ENCODE measurements around the gene GPR17. TPM values are rescaled to one million over a fixed set of nuclear protein-coding genes. Genes with fewer than 3 reads are reported as not detected.

The GPR17 gene
- total and polyA plus RNA-seq, 12 donors: 0.11 to 2.0 (median 0.35) TPM; not detected in 8

- peaks cover 8 to 16% of the 10 kb centered on the region in 2 donors for H3K4me1 ChIP-seq (replicated peaks in 1 of 2)
- H3K4me3 ChIP-seq: peak within 1 kb of the TSS in 2 of 4 donors; percentile 24 to 64
- DNase-seq: peak in 3 of 7 donors; percentile 37 to 56 (median 45)
- no peaks in the 10 kb centered on the region for H3K9me3 ChIP-seq (replicated peaks in 1 of 3)
- intact Hi-C loops (cut with DNase I): no loop called here
- H3K27ac ChIP-seq: peak within 1 kb of the TSS in 2 of 5 donors; percentile 39 to 71
- no peaks in the 10 kb centered on the region for H3K36me3 ChIP-seq (replicated peaks in 1 of 2)
- peaks cover 10% of the 10 kb centered on the region for H3K27me3 ChIP-seq
- 7 to 15% (median 10%) methylated on average over 35 to 56 of the region's 56 CpGs for WGBS, 4 donors
- TF ChIP-seq, protein P1, sequence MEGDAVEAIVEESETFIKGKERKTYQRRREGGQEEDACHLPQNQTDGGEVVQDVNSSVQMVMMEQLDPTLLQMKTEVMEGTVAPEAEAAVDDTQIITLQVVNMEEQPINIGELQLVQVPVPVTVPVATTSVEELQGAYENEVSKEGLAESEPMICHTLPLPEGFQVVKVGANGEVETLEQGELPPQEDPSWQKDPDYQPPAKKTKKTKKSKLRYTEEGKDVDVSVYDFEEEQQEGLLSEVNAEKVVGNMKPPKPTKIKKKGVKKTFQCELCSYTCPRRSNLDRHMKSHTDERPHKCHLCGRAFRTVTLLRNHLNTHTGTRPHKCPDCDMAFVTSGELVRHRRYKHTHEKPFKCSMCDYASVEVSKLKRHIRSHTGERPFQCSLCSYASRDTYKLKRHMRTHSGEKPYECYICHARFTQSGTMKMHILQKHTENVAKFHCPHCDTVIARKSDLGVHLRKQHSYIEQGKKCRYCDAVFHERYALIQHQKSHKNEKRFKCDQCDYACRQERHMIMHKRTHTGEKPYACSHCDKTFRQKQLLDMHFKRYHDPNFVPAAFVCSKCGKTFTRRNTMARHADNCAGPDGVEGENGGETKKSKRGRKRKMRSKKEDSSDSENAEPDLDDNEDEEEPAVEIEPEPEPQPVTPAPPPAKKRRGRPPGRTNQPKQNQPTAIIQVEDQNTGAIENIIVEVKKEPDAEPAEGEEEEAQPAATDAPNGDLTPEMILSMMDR (IDR thresholded peaks at IDR 0.05): peak in 1 of 6 experiments; percentile 8
- no peak for TF ChIP-seq POLR2A (IDR thresholded peaks at IDR 0.05)
Measured at GRCh38 chr2:127675331-127676261, 29.6 kb downstream of the GPR17 start, which contains the start of gene LIMS2. TSS of gene LIMS2 (minus strand) at chr2:127675530. CDS start at chr2:127675024, 506 bp downstream.

DNA sequence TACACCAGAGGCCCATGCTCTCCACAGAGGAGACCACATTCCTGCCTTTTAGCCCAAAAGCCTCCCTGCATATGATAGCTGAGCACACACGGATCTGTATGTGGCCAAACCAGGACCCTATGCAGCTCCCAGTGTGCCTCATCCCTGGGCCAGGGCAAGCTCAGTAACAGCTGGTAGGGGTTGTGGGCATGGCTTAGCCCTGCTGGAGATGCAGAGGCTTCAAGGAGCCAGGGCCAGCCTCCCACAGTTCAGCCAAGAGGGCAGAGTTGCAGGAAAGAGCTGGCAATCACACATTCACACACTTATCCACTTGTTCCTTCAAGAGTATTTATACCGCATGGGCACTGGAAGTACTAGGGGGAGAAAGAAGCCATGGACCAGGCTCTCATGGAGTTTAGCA lies 31.0 kb downstream of the GPR17 start:
- 76 to 86% (median 78%) methylated on average over 2 of the region's 2 CpGs for WGBS, 4 donors
- peaks cover 8 to 16% of the 10 kb centered on the region in 2 donors for H3K4me1 ChIP-seq (replicated peaks in 1 of 2)
- no peaks in the 10 kb centered on the region for H3K9me3 ChIP-seq (replicated peaks in 1 of 3)
- TF ChIP-seq, protein P1 (IDR thresholded peaks at IDR 0.05): no peak
- TF ChIP-seq POLR2A (IDR thresholded peaks at IDR 0.05): no peak
- H3K4me3 ChIP-seq: no peak overlapping the region
- H3K27ac ChIP-seq: no peak overlapping the region
- peaks cover 10% of the 10 kb centered on the region for H3K27me3 ChIP-seq
- intact Hi-C loops (cut with DNase I): no loop called here
- no peak for DNase-seq
- H3K36me3 ChIP-seq (replicated peaks in 1 of 2): no peaks in the 10 kb centered on the region

DNA sequence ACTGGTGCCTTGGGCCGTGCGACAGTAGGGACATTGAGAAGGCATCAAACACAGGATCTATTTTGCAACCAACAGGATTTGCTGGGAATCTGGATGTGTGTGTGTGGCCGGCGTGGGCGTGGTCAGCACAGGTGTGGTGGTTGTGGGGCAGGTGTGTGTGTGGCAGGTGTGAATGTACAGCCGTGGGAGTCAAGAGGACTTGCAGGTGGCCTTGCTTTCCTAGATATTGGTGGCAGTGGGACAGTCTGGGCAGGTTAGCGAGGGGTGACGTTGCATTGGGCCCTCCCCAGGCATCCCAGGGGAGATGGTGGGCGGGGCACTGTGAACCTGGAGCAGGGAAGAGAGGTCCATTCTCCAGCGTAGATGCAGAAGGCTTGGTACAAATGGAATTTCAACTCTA lies 32.6 kb downstream of the GPR17 start:
- no peak overlapping the region for H3K4me3 ChIP-seq
- peaks cover 8 to 21% of the 10 kb centered on the region in 2 donors for H3K4me1 ChIP-seq (replicated peaks in 1 of 2)
- no peaks in the 10 kb centered on the region for H3K36me3 ChIP-seq (replicated peaks in 1 of 2)
- intact Hi-C loops (cut with DNase I): no loop called here
- no peak for TF ChIP-seq POLR2A (IDR thresholded peaks at IDR 0.05)
- TF ChIP-seq, protein P1 (IDR thresholded peaks at IDR 0.05): no peak
- peaks cover 10% of the 10 kb centered on the region for H3K27me3 ChIP-seq
- H3K9me3 ChIP-seq (replicated peaks in 1 of 3): no peaks in the 10 kb centered on the region
- H3K27ac ChIP-seq: no peak overlapping the region
- WGBS, 4 donors: 81 to 93% (median 90%) methylated on average over 10 of the region's 10 CpGs
- DNase-seq: peak in 1 of 7 donors; percentile 34

DNA sequence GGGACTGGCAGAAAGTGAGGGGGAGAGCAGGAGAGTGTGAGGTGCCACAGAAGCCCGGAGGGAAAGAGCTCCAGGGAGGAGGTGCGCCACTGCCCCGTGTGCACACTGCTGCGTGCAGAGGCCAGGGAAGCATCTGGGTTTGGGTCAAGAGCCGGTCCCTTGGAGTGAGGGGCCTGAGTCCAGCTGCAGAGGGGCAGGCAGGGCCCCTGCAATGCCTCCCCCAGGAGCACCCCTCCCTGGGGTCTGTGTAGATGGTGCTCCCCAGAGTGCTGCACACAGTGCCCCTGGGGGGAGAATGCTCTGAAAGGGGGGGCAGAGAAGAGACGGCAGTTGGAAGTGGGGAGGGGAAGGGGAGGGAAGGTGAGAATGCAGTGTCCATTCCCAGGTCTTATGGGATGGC lies 33.0 kb downstream of the GPR17 start:
- no peak for DNase-seq
- 81 to 90% (median 88%) methylated on average over 6 of the region's 6 CpGs for WGBS, 4 donors
- H3K27me3 ChIP-seq: peaks cover 8% of the 10 kb centered on the region
- H3K4me3 ChIP-seq: no peak overlapping the region
- intact Hi-C loops (cut with DNase I): no loop called here
- peaks cover 8 to 21% of the 10 kb centered on the region in 2 donors for H3K4me1 ChIP-seq (replicated peaks in 1 of 2)
- TF ChIP-seq, protein P1 (IDR thresholded peaks at IDR 0.05): no peak
- TF ChIP-seq POLR2A (IDR thresholded peaks at IDR 0.05): no peak
- no peak overlapping the region for H3K27ac ChIP-seq
- H3K36me3 ChIP-seq (replicated peaks in 1 of 2): no peaks in the 10 kb centered on the region
- H3K9me3 ChIP-seq (replicated peaks in 1 of 3): no peaks in the 10 kb centered on the region

All from adrenal gland (tissue), 12 donors.